ENCODE data around the gene TP73. TPM values are rescaled to one million over a fixed set of nuclear protein-coding genes. Genes with fewer than 3 reads are reported as not detected.

The TP73 gene
- total RNA-seq, 1 donor from 2014 or later, result 0.05 TPM

GRCh38 chr1:3678361-3679097 lies 26.2 kb downstream of the TP73 start:
- Mint-ChIP-seq H3K4me1 (ENCODE audit: low read depth) (no peaks in the 10 kb centered on the region), H3K27ac (ENCODE audit: unreplicated experiment) (no peak overlapping the region), H3K27me3 (ENCODE audit: low read depth) (peaks cover 15% of the 10 kb centered on the region), H3K9me3 (ENCODE audit: low read depth) (no peaks in the 10 kb centered on the region), H3K36me3 (ENCODE audit: low read depth) (no peaks in the 10 kb centered on the region), H3K4me3 (ENCODE audit: unreplicated experiment) (no peak overlapping the region)
- TF ChIP-seq CTCF (IDR thresholded peaks at IDR 0.05), result no peak
- DNase-seq (ENCODE audit: low spot score), result peak; percentile 91

GRCh38 chr1:3679098-3679555 lies 26.8 kb downstream of the TP73 start:
- no peak overlapping the region for H3K27ac Mint-ChIP-seq (ENCODE audit: unreplicated experiment)
- H3K27me3 Mint-ChIP-seq (ENCODE audit: low read depth), result peaks cover 16% of the 10 kb centered on the region
- H3K4me3 Mint-ChIP-seq (ENCODE audit: unreplicated experiment), result no peak overlapping the region
- TF ChIP-seq CTCF (IDR thresholded peaks at IDR 0.05), result no peak
- H3K36me3 Mint-ChIP-seq (ENCODE audit: low read depth), result no peaks in the 10 kb centered on the region
- no peaks in the 10 kb centered on the region for H3K4me1 Mint-ChIP-seq (ENCODE audit: low read depth)
- DNase-seq (ENCODE audit: low spot score), result no peak
- no peaks in the 10 kb centered on the region for H3K9me3 Mint-ChIP-seq (ENCODE audit: low read depth)

- Mint-ChIP-seq H3K27ac (ENCODE audit: unreplicated experiment) (no peak overlapping the region), H3K4me3 (ENCODE audit: unreplicated experiment) (no peak overlapping the region), H3K9me3 (ENCODE audit: low read depth) (no peaks in the 10 kb centered on the region), H3K4me1 (ENCODE audit: low read depth) (no peaks in the 10 kb centered on the region), H3K27me3 (ENCODE audit: low read depth) (peaks cover 16% of the 10 kb centered on the region), H3K36me3 (ENCODE audit: low read depth) (no peaks in the 10 kb centered on the region)
- peak; percentile 58 for DNase-seq (ENCODE audit: low spot score)
- no peak for TF ChIP-seq CTCF (IDR thresholded peaks at IDR 0.05)
Observed at GRCh38 chr1:3679799-3680453, 27.6 kb downstream of the TP73 start.

GRCh38 chr1:3680488-3681230 lies 28.3 kb downstream of the TP73 start:
- Mint-ChIP-seq H3K4me3 (ENCODE audit: unreplicated experiment) (no peak overlapping the region), H3K27me3 (ENCODE audit: low read depth) (peaks cover 16% of the 10 kb centered on the region), H3K36me3 (ENCODE audit: low read depth) (no peaks in the 10 kb centered on the region), H3K4me1 (ENCODE audit: low read depth) (no peaks in the 10 kb centered on the region), H3K27ac (ENCODE audit: unreplicated experiment) (no peak overlapping the region), H3K9me3 (ENCODE audit: low read depth) (no peaks in the 10 kb centered on the region)
- peak; percentile 68 for DNase-seq (ENCODE audit: low spot score)
- TF ChIP-seq CTCF (IDR thresholded peaks at IDR 0.05), result no peak

GRCh38 chr1:3681231-3681897 lies 29.0 kb downstream of the TP73 start:
- no peak overlapping the region for H3K27ac Mint-ChIP-seq (ENCODE audit: unreplicated experiment)
- DNase-seq (ENCODE audit: low spot score), result peak; percentile 82
- H3K4me1 Mint-ChIP-seq (ENCODE audit: low read depth), result no peaks in the 10 kb centered on the region
- H3K27me3 Mint-ChIP-seq (ENCODE audit: low read depth), result peaks cover 16% of the 10 kb centered on the region
- H3K36me3 Mint-ChIP-seq (ENCODE audit: low read depth), result no peaks in the 10 kb centered on the region
- TF ChIP-seq CTCF (IDR thresholded peaks at IDR 0.05), result no peak
- no peak overlapping the region for H3K4me3 Mint-ChIP-seq (ENCODE audit: unreplicated experiment)
- H3K9me3 Mint-ChIP-seq (ENCODE audit: low read depth), result no peaks in the 10 kb centered on the region
